22Rv1 (cell line): Measurements from ENCODE around the gene SLC9A9.

Source experiments
- CTCF ChIP-seq: fragments of 450-650 bp; IDR thresholded peaks from 2 replicates; pipeline ENCODE4 v1.5.1; 2017; ENCODE audit warnings: mild to moderate bottlenecking
- ZFX ChIP-seq: fragments of 450-650 bp; IDR thresholded peaks from 2 replicates; pipeline ENCODE4 v1.6.1; 2017; ENCODE audit warnings: antibody characterized with exemption, borderline replicate concordance

DNA sequence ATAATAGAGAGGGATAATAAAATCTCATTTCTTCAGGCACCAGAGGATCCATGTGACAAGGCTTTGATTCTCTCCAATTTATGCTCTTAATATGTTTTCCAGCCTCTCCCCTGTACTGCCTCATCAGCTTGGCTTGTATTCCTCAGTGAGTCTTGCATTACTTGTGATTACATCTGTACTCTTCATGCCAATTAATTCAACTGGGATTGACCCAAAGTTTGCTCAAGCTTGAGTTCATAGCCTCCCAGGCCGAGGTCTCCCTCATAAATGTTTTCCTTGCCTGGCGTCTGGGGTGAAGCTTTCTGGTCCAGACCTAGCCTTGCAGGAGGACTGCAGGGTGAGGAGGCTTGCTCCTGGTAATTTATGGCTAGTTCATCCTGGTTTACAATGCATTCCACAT, 581.8 kb downstream of the SLC9A9 start:
- TF ChIP-seq CTCF (no peak), ZFX (no peak)
